ENCODE measurements around the gene TUBB6. TPM values are rescaled to one million over a fixed set of nuclear protein-coding genes. Genes with fewer than 3 reads are reported as not detected.

TUBB6 gene
- total RNA-seq, 4 donors from 2014 or later, result 599 to 1,574 (median 1,002) TPM

DNA sequence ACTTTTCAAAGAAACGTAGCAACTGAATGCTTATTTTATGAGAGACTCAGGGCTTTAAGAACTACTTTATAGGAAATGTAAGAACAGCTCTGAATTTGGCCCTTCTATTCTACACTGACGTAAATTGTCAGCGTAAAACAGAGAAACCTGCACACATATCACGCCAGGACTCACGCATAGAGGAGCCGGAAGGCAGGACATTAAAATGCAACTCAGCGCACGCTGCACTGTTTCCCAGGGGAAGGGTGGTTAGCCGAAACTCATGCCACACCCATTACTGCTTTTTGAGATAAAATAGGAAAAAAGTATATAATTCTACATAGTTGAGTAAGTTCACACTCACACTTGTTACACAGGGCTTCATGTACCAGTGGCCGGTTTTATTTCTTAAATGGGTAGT, 7.4 kb downstream of the TUBB6 start:
- no peaks in the 10 kb centered on the region for H3K27me3 ChIP-seq
- no peak for DNase-seq (ENCODE audit: extremely low spot score)
- peaks cover 18 to 72% (median 40%) of the 10 kb centered on the region in 4 donors for H3K36me3 ChIP-seq
- peak overlapping the region in 2 of 4 donors; percentile 1 to 34 for H3K4me3 ChIP-seq
- intact Hi-C loops (cut with DNase I), result no loop called here
- H3K4me1 ChIP-seq, result peaks cover 68 to 85% (median 75%) of the 10 kb centered on the region in 4 donors
- H3K27ac ChIP-seq (replicated peaks in 1 of 4), result peak overlapping the region; percentile 77 to 100 (median 82)
- peaks cover 0 to 7% (median 4%) of the 10 kb centered on the region in 4 donors for H3K9me3 ChIP-seq
- TF ChIP-seq POLR2AphosphoS5 (IDR thresholded peaks at IDR 0.05) (peak in 1 of 2 donors; percentile 41), EP300 (IDR thresholded peaks at IDR 0.05) (no peak), POLR2A (IDR thresholded peaks at IDR 0.05; ENCODE audit: low read depth) (no peak)
- TF ChIP-seq, protein P1, sequence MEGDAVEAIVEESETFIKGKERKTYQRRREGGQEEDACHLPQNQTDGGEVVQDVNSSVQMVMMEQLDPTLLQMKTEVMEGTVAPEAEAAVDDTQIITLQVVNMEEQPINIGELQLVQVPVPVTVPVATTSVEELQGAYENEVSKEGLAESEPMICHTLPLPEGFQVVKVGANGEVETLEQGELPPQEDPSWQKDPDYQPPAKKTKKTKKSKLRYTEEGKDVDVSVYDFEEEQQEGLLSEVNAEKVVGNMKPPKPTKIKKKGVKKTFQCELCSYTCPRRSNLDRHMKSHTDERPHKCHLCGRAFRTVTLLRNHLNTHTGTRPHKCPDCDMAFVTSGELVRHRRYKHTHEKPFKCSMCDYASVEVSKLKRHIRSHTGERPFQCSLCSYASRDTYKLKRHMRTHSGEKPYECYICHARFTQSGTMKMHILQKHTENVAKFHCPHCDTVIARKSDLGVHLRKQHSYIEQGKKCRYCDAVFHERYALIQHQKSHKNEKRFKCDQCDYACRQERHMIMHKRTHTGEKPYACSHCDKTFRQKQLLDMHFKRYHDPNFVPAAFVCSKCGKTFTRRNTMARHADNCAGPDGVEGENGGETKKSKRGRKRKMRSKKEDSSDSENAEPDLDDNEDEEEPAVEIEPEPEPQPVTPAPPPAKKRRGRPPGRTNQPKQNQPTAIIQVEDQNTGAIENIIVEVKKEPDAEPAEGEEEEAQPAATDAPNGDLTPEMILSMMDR (IDR thresholded peaks at IDR 0.05), result no peak
- 44% methylated on average over 10 of the region's 10 CpGs for WGBS

DNA sequence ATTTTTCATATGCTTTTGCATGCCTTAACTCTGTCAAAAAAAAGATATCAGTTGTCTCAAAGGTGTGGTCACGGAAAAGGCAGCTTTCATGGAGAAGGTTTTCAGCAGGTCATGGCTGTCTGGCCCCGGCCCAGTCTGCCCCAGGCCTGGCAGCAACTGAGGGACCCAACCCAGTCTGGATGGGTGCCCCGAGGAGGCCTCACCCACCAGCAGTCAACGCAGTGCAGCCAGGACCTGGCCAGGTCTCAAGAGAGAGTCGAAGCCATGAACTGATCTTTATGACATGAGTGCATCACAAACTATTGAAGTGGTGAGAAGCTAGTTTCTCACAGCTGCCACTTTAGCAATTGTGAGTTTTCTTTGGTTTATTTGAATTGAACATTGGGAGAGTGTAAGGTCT, 7.9 kb downstream of the TUBB6 start:
- Histone ChIP-seq H3K36me3 (peaks cover 16 to 72% (median 42%) of the 10 kb centered on the region in 4 donors), H3K27me3 (no peaks in the 10 kb centered on the region), H3K27ac (replicated peaks in 1 of 4) (peak overlapping the region; percentile 77 to 100 (median 82)), H3K9me3 (peaks cover 0 to 7% (median 4%) of the 10 kb centered on the region in 4 donors), H3K4me3 (peak overlapping the region in 2 of 4 donors; percentile 1 to 14), H3K4me1 (peaks cover 69 to 85% (median 75%) of the 10 kb centered on the region in 4 donors)
- TF ChIP-seq, protein P1 (IDR thresholded peaks at IDR 0.05), result no peak
- WGBS, result 32% methylated on average over 5 of the region's 5 CpGs
- no peak for DNase-seq (ENCODE audit: extremely low spot score)
- intact Hi-C loops (cut with DNase I), result no loop called here

DNA sequence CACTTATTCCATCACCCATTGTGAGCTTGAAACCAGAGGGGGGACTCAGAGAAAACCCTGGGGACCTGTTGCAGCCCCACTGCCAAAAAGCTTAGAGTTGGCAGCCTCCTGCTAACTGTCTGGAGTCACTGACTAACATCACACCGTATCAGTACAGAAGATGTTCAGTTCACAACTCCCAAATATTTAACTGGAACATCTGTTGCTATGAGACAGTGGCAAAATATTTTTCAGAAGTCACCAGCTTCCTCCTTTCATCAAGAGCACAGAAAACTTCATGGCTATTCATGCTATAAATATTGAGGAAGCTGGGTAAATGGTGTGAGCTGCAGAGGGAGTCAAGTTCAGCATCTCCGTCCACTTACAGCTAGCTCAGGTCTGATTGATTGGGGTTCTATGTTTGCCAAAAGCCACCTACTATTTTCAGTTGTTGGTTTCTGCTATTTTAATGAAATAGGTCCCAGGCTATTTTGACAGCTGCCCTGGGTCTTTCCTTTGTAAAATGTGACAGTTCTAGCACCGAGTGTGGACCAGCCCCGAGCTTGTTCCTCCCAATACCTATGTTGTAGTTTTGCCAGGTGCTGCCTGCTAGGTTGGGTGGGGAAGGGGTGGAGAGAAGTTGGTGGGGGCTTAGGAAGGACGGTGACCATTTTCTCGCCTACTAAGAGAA, 9.8 kb downstream of the TUBB6 start:
- Histone ChIP-seq H3K4me1 (peaks cover 69 to 88% (median 82%) of the 10 kb centered on the region in 4 donors), H3K36me3 (peaks cover 0 to 70% (median 37%) of the 10 kb centered on the region in 4 donors), H3K9me3 (no peaks in the 10 kb centered on the region), H3K27ac (replicated peaks in 1 of 4) (peak overlapping the region; percentile 77 to 100 (median 82)), H3K4me3 (peak overlapping the region in 3 of 4 donors; percentile 17 to 18 (median 17)), H3K27me3 (no peaks in the 10 kb centered on the region)
- no peak for DNase-seq (ENCODE audit: extremely low spot score)
- 19% methylated on average over 6 of the region's 6 CpGs for WGBS
- TF ChIP-seq POLR2AphosphoS5 (IDR thresholded peaks at IDR 0.05), result peak in 1 of 2 donors; percentile 76
- TF ChIP-seq, protein P1 (IDR thresholded peaks at IDR 0.05), result no peak
- no peak for TF ChIP-seq POLR2A (IDR thresholded peaks at IDR 0.05; ENCODE audit: low read depth)
- no peak for TF ChIP-seq EP300 (IDR thresholded peaks at IDR 0.05)
- intact Hi-C loops (cut with DNase I), result loop anchor here (2.0 kb wide), 1 partner anchor 59 kb away; the partner anchor contains the start of gene AFG3L2

DNA sequence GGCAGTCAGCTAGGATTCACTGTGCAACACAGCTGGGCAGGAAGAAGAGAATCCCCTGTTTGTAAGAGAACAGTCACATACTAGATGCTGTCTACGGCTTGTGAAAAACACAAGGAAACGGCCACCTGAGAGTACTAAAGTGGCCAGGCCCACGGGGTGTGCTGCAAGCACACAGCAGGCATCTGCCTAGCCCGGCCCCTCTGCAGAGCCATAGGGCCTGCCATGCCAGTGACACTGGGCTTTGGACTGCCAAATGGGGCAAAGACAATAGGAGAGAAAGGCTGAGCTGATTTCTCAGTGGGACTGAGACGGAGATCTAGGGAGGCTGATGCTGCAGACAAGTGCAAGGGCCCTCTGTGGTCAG, 10.3 kb downstream of the TUBB6 start:
- TF ChIP-seq, protein P1 (IDR thresholded peaks at IDR 0.05), result no peak
- no peak for TF ChIP-seq POLR2A (IDR thresholded peaks at IDR 0.05; ENCODE audit: low read depth)
- no peak for TF ChIP-seq EP300 (IDR thresholded peaks at IDR 0.05)
- no peak for TF ChIP-seq POLR2AphosphoS5 (IDR thresholded peaks at IDR 0.05)
- intact Hi-C loops (cut with DNase I), result loop anchor here (2.0 kb wide), 1 partner anchor 58 kb away; the partner anchor contains the start of gene AFG3L2
- Histone ChIP-seq H3K4me1 (peaks cover 70 to 83% (median 78%) of the 10 kb centered on the region in 4 donors), H3K4me3 (peak overlapping the region in 3 of 4 donors; percentile 5 to 18 (median 17)), H3K36me3 (peaks cover 0 to 70% (median 38%) of the 10 kb centered on the region in 4 donors), H3K27ac (replicated peaks in 1 of 4) (peak overlapping the region; percentile 77 to 100 (median 82)), H3K27me3 (no peaks in the 10 kb centered on the region), H3K9me3 (no peaks in the 10 kb centered on the region)
- 39% methylated on average over 5 of the region's 5 CpGs for WGBS
- no peak for DNase-seq (ENCODE audit: extremely low spot score)

Measured in esophagus muscularis mucosa (tissue), 4 donors.